Keratinocyte (primary cell): Measurements from ENCODE around the gene NOTCH4. TPM values are rescaled to one million over a fixed set of nuclear protein-coding genes. Genes with fewer than 3 reads are reported as not detected.
"Not testable (repeated sequence)": the region's sequence is repeated elsewhere in the genome, so short reads cannot be mapped to it uniquely, and the experiment has no call there.

Source experiments
- DNase-seq: peaks from one replicate; pipeline ENCODE4 v3.0.0-alpha.2; 2011; ENCODE audit warnings: low read depth, missing footprints, low spot score
- FAIRE-seq: peaks from 2 replicates; lab custom pipeline; 2011; peaks lifted over from hg19 to GRCh38; lab: Jason Lieb, UNC
- H2AFZ ChIP-seq: 2 replicates; pipeline ENCODE4 v1.6.0; 2012; ENCODE audit warnings: low read length, control low read depth, inconsistent platforms; ENCODE audit not compliant: control insufficient read depth
- H3K27ac ChIP-seq: 2 replicates; pipeline ENCODE4 v1.5.1; 2011; ENCODE audit warnings: low read length; ENCODE audit not compliant: control insufficient read depth, insufficient read depth
- H3K27me3 ChIP-seq: 3 replicates; pipeline ENCODE4 v1.6.0; 2011; ENCODE audit warnings: low read length; ENCODE audit not compliant: control insufficient read depth, insufficient read depth; ENCODE audit errors: extremely low read depth
- H3K36me3 ChIP-seq, 2 experiments: 2 replicates in 1 of 2; 3 replicates in 1 of 2; pipeline ENCODE4 v1.5.1; 2011; ENCODE audit warnings: low read length in 2 of 2, mild to moderate bottlenecking in 1 of 2; ENCODE audit not compliant: control insufficient read depth in 2 of 2, insufficient read depth in 2 of 2; ENCODE audit errors: extremely low read depth in 1 of 2
- H3K4me1 ChIP-seq: 3 replicates; pipeline ENCODE4 v1.5.1; 2011; ENCODE audit warnings: low read length; ENCODE audit not compliant: control insufficient read depth, insufficient read depth; ENCODE audit errors: extremely low read depth
- H3K4me2 ChIP-seq: 3 replicates; pipeline ENCODE4 v1.6.0; 2011; ENCODE audit warnings: low read depth, low read length; ENCODE audit not compliant: control insufficient read depth, insufficient read depth; ENCODE audit errors: extremely low read depth
- H3K4me3 ChIP-seq, 3 experiments: fragments of 200-600 bp in 1 of 3; sonication (generic) in 1 of 3; 2 replicates in 2 of 3; 3 replicates in 1 of 3; pipeline ENCODE4 v1.5.1; 2011 to 2016; ENCODE audit warnings: low read length in 3 of 3, mild to moderate bottlenecking in 3 of 3, control low read depth in 2 of 3, inconsistent platforms in 1 of 3, low read depth in 1 of 3, mixed read lengths in 1 of 3, mixed run types in 1 of 3, moderate library complexity in 1 of 3; ENCODE audit not compliant: control insufficient read depth in 2 of 3, insufficient read depth in 2 of 3; ENCODE audit errors: extremely low read depth in 1 of 3
- H3K79me2 ChIP-seq: 2 replicates; pipeline ENCODE4 v1.6.0; 2012; ENCODE audit warnings: low read length; ENCODE audit not compliant: control insufficient read depth, insufficient read depth
- H3K9ac ChIP-seq: 3 replicates; pipeline ENCODE4 v1.6.0; 2011; ENCODE audit warnings: low read length; ENCODE audit not compliant: control insufficient read depth, insufficient read depth; ENCODE audit errors: extremely low read depth
- H3K9me1 ChIP-seq: 3 replicates; pipeline ENCODE4 v1.6.0; 2011; ENCODE audit warnings: low read length; ENCODE audit not compliant: control insufficient read depth, insufficient read depth; ENCODE audit errors: extremely low read depth
- H3K9me3 ChIP-seq: 2 replicates; pipeline ENCODE4 v1.5.1; 2012; ENCODE audit warnings: low read depth, low read length; ENCODE audit not compliant: control insufficient read depth
- H4K20me1 ChIP-seq: 3 replicates; pipeline ENCODE4 v1.6.0; 2011; ENCODE audit warnings: low read length; ENCODE audit not compliant: control insufficient read depth, insufficient read depth; ENCODE audit errors: extremely low read depth
- EZH2 ChIP-seq: IDR thresholded peaks from one replicate; pipeline ENCODE4 v1.6.1; 2012; ENCODE audit warnings: inconsistent platforms, mild to moderate bottlenecking, low read length, moderate library complexity
- dilution Hi-C: fragments of 300-500 bp; cut with MboI; formaldehyde crosslinking; loops from one replicate; pipeline ENCODE4 v1.7.0; 2020; ENCODE audit warnings: low sequenced_read_pairs; ENCODE audit not compliant: extremely low pct_ligation_motif_present
- polyA plus RNA-seq, 5 experiments: library from polyadenylated mRNA; depleted of rRNA in 3 of 5; stranded (reverse) in 3 of 5; stranded (forward) in 1 of 5; unstranded in 1 of 5; fragments of >200 nt; gene quantifications; 1 replicate in 1 of 5; 2 replicates in 3 of 5; 3 replicates in 1 of 5; pipeline versions ENCODE4 v1.2.1 to v1.2.3, GENCODE V29; 2011 to 2012; ENCODE audit warnings: missing spikeins in 2 of 5, low read depth in 1 of 5, low replicate concordance in 1 of 5
- TF ChIP-seq, protein P1 (sequence below), 3 experiments: IDR thresholded peaks in 1 of 3; conservative IDR thresholded peaks in 1 of 3; optimal IDR thresholded peaks in 1 of 3; 2 replicates in 2 of 3; 3 replicates in 1 of 3; pipeline versions ENCODE3 to v1.5.1; 2011; ENCODE audit warnings: low read length in 3 of 3, mild to moderate bottlenecking in 3 of 3, moderate library complexity in 2 of 3, control low read depth in 1 of 3, inconsistent platforms in 1 of 3; ENCODE audit not compliant: insufficient read depth in 2 of 3; ENCODE audit errors: extremely low read depth in 1 of 3

NOTCH4 gene
- polyA plus RNA-seq, 1 donor (not counting 4 experiments of a cell fraction or from before 2014, with no cell fraction given) = 0.07 TPM

- H3K9ac ChIP-seq = no peak overlapping the region
- no peaks in the 10 kb centered on the region for H4K20me1 ChIP-seq
- no peaks in the 10 kb centered on the region for H3K9me1 ChIP-seq
- peaks cover 12% of the 10 kb centered on the region for H3K79me2 ChIP-seq
- no peak overlapping the region for H3K4me3 ChIP-seq
- dilution Hi-C loops = no loop called here
- peaks cover 12 to 15% of the 10 kb centered on the region in 2 experiments for H3K36me3 ChIP-seq
- DNase-seq (no peak), FAIRE-seq (no peak)
- TF ChIP-seq, protein P1, sequence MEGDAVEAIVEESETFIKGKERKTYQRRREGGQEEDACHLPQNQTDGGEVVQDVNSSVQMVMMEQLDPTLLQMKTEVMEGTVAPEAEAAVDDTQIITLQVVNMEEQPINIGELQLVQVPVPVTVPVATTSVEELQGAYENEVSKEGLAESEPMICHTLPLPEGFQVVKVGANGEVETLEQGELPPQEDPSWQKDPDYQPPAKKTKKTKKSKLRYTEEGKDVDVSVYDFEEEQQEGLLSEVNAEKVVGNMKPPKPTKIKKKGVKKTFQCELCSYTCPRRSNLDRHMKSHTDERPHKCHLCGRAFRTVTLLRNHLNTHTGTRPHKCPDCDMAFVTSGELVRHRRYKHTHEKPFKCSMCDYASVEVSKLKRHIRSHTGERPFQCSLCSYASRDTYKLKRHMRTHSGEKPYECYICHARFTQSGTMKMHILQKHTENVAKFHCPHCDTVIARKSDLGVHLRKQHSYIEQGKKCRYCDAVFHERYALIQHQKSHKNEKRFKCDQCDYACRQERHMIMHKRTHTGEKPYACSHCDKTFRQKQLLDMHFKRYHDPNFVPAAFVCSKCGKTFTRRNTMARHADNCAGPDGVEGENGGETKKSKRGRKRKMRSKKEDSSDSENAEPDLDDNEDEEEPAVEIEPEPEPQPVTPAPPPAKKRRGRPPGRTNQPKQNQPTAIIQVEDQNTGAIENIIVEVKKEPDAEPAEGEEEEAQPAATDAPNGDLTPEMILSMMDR (optimal IDR thresholded peaks at IDR 0.05 in 1 of 3, IDR thresholded peaks at IDR 0.05 in 1 of 3, conservative IDR thresholded peaks at IDR 0.05 in 1 of 3; ENCODE audit: extremely low read depth in 1 of 3, insufficient read depth in 2 of 3, low read length in 3 of 3) = no peak
- TF ChIP-seq EZH2 = no peak
- H3K4me1 ChIP-seq = peaks cover 11% of the 10 kb centered on the region
- H3K27me3 ChIP-seq = no peaks in the 10 kb centered on the region
- no peak overlapping the region for H3K27ac ChIP-seq
- no peak overlapping the region for H3K4me2 ChIP-seq
- H2AFZ ChIP-seq = no peak overlapping the region
- no peaks in the 10 kb centered on the region for H3K9me3 ChIP-seq
These were observed 36.7 kb downstream of the NOTCH4 start for GRCh38 chr6:32187009-32187709.

- DNase-seq, H3K4me2 ChIP-seq, H3K27me3 ChIP-seq, dilution Hi-C loops, H4K20me1 ChIP-seq, H3K4me1 ChIP-seq, H2AFZ ChIP-seq, H3K9me1 ChIP-seq, H3K9ac ChIP-seq, H3K4me3 ChIP-seq, H3K9me3 ChIP-seq, FAIRE-seq: not testable (repeated sequence)
- Histone ChIP-seq H3K79me2 (peaks cover 12% of the 10 kb centered on the region), H3K27ac (peak overlapping the region; percentile 31), H3K36me3 (peaks cover 12 to 15% of the 10 kb centered on the region in 2 experiments)
These were observed 37.6 kb downstream of the NOTCH4 start for GRCh38 chr6:32186151-32186840.

DNA sequence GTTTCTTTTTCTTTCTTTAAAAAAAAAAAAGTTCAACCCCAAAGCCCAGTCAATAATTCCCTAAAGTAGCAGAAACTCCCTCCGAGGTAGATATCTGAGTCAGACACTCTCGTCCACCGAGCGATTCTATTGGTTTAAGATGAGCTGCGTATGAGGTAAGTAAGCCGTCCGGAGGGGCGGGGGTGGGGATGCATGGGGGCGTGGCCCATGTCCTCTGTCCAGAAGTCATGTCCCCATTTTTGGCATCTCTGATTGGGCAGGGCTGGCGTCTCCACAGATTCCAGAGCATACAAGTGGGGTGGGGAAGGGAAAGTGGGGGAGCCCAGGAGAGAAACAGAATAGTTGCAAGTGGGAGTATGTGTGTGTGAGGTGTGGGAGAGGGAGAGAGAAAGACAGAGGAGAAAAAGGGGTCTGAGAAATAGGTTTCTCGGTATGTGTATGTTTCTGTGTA is 38.2 kb downstream of the NOTCH4 start:
- H3K36me3 ChIP-seq = peaks cover 18% of the 10 kb centered on the region in 2 experiments
- peak overlapping the region; percentile 31 for H3K27ac ChIP-seq
- H3K4me2 ChIP-seq, FAIRE-seq, H3K4me3 ChIP-seq, H2AFZ ChIP-seq, H3K4me1 ChIP-seq, H3K9ac ChIP-seq, H3K9me1 ChIP-seq, dilution Hi-C loops, H3K27me3 ChIP-seq, DNase-seq, H4K20me1 ChIP-seq, H3K9me3 ChIP-seq: not testable (repeated sequence)
- H3K79me2 ChIP-seq = peaks cover 12% of the 10 kb centered on the region
